NCI-H446 (cell line): ENCODE measurements around the gene RBM15B.
A peak's percentile ranks its signal among the peaks of the same experiment; 100 is the strongest.
"Not testable (repeated sequence)": the region's sequence is repeated elsewhere in the genome, so short reads cannot be mapped to it uniquely, and the experiment has no call there.

Source experiments
- DNase-seq, 2 experiments: peaks; one replicate each; lab custom pipeline; 2025; lab: John Stamatoyannopoulos, UW

The RBM15B gene

GRCh38 chr3:51378065-51378464, 13.0 kb upstream of the RBM15B start:
- DNase-seq = no peak

- no peak for DNase-seq
Measured at GRCh38 chr3:51378726-51379125, 12.4 kb upstream of the RBM15B start.

GRCh38 chr3:51379301-51379700, 11.8 kb upstream of the RBM15B start:
- DNase-seq = no peak

GRCh38 chr3:51379746-51380455, 11.2 kb upstream of the RBM15B start:
- DNase-seq = no peak

GRCh38 chr3:51380601-51381332, 10.3 kb upstream of the RBM15B start:
- no peak for DNase-seq

GRCh38 chr3:51381333-51381705, 9.8 kb upstream of the RBM15B start:
- DNase-seq = no peak

- DNase-seq = no peak
Measured at GRCh38 chr3:51382076-51382745, 8.9 kb upstream of the RBM15B start.

- DNase-seq = no peak
Measured at GRCh38 chr3:51382947-51383578, 8.0 kb upstream of the RBM15B start.

GRCh38 chr3:51384055-51384725, 6.9 kb upstream of the RBM15B start:
- DNase-seq = no peak

GRCh38 chr3:51384726-51385473, 6.2 kb upstream of the RBM15B start, which contains the start of gene MANF:
MANF (plus strand) TSS chr3:51385291; CDS start chr3:51385343, 52 bp downstream.
- DNase-seq = peak; percentile 87 to 93

- no peak for DNase-seq
Measured at GRCh38 chr3:51385621-51386091, 5.4 kb upstream of the RBM15B start.

GRCh38 chr3:51386159-51386851, 4.8 kb upstream of the RBM15B start:
- DNase-seq = no peak

- DNase-seq = no peak
Measured at GRCh38 chr3:51386852-51387229, 4.2 kb upstream of the RBM15B start.

GRCh38 chr3:51387281-51387680, 3.8 kb upstream of the RBM15B start:
- not testable (repeated sequence) for DNase-seq

GRCh38 chr3:51388286-51389029, 2.6 kb upstream of the RBM15B start:
- DNase-seq = no peak

GRCh38 chr3:51389423-51390183, 1.5 kb upstream of the RBM15B start:
- DNase-seq = peak; percentile 2 to 15

- DNase-seq = no peak
Measured at GRCh38 chr3:51390246-51391074, 625 bp upstream of the RBM15B start.
